ENCODE measurements around the gene GPER1. TPM values are rescaled to one million over a fixed set of nuclear protein-coding genes. Genes with fewer than 3 reads are reported as not detected.

The GPER1 gene
- total RNA-seq, 1 donor from 2014 or later = 26.0 TPM

- peaks cover 52% of the 10 kb centered on the region for H3K4me1 ChIP-seq
- no peak for TF ChIP-seq CTCF (IDR thresholded peaks at IDR 0.05)
- H3K27me3 ChIP-seq (ENCODE audit: low read depth) = no peaks in the 10 kb centered on the region
- H3K9me3 ChIP-seq = no peaks in the 10 kb centered on the region
- H3K36me3 ChIP-seq = no peaks in the 10 kb centered on the region
- H3K27ac ChIP-seq = no peak overlapping the region
- intact Hi-C loops (cut with DNase I) = no loop called here
- H3K4me3 ChIP-seq = no peak overlapping the region
- no peak for ATAC-seq
- no peak for DNase-seq
Observed at GRCh38 chr7:1079546-1079945, 8.4 kb upstream of the GPER1 start.

- DNase-seq = no peak
- Histone ChIP-seq H3K27ac (no peak overlapping the region), H3K27me3 (ENCODE audit: low read depth) (no peaks in the 10 kb centered on the region), H3K4me1 (peaks cover 52% of the 10 kb centered on the region), H3K9me3 (no peaks in the 10 kb centered on the region), H3K4me3 (no peak overlapping the region), H3K36me3 (no peaks in the 10 kb centered on the region)
- TF ChIP-seq CTCF (IDR thresholded peaks at IDR 0.05) = no peak
- intact Hi-C loops (cut with DNase I) = no loop called here
- ATAC-seq = no peak
Observed at GRCh38 chr7:1080252-1080920, 7.5 kb upstream of the GPER1 start.

GRCh38 chr7:1080921-1081255 is 7.0 kb upstream of the GPER1 start:
- TF ChIP-seq CTCF (IDR thresholded peaks at IDR 0.05) = no peak
- Histone ChIP-seq H3K4me3 (no peak overlapping the region), H3K4me1 (peaks cover 55% of the 10 kb centered on the region), H3K27me3 (ENCODE audit: low read depth) (no peaks in the 10 kb centered on the region), H3K9me3 (no peaks in the 10 kb centered on the region), H3K36me3 (no peaks in the 10 kb centered on the region), H3K27ac (no peak overlapping the region)
- DNase-seq (no peak), ATAC-seq (no peak)
- intact Hi-C loops (cut with DNase I) = no loop called here

GRCh38 chr7:1081336-1081735 is 6.6 kb upstream of the GPER1 start:
- peaks cover 56% of the 10 kb centered on the region for H3K4me1 ChIP-seq
- no peak for DNase-seq
- no peak for TF ChIP-seq CTCF (IDR thresholded peaks at IDR 0.05)
- H3K36me3 ChIP-seq = no peaks in the 10 kb centered on the region
- no peak overlapping the region for H3K27ac ChIP-seq
- no peaks in the 10 kb centered on the region for H3K27me3 ChIP-seq (ENCODE audit: low read depth)
- ATAC-seq = no peak
- H3K4me3 ChIP-seq = no peak overlapping the region
- intact Hi-C loops (cut with DNase I) = no loop called here
- H3K9me3 ChIP-seq = no peaks in the 10 kb centered on the region

- no peak for TF ChIP-seq CTCF (IDR thresholded peaks at IDR 0.05)
- DNase-seq (no peak), ATAC-seq (no peak)
- Histone ChIP-seq H3K27ac (no peak overlapping the region), H3K4me1 (peaks cover 56% of the 10 kb centered on the region), H3K36me3 (no peaks in the 10 kb centered on the region), H3K9me3 (no peaks in the 10 kb centered on the region), H3K27me3 (ENCODE audit: low read depth) (no peaks in the 10 kb centered on the region), H3K4me3 (peak overlapping the region; percentile 14)
- intact Hi-C loops (cut with DNase I) = no loop called here
Observed at GRCh38 chr7:1081931-1082401, 5.9 kb upstream of the GPER1 start.
